K562 (cell line): Measurements from ENCODE around the gene DPEP2. TPM values are rescaled to one million over a fixed set of nuclear protein-coding genes. Genes with fewer than 3 reads are reported as not detected.

ENCODE experiments used
- ATAC-seq: fragments of 200-7000 bp; cut with Tn5 transposase; 3 replicates; pipeline ENCODE4 v1.9.1; 2020; ENCODE audit warnings: moderate library complexity
- BruUV-seq: library from RNA; stranded (reverse); fragments of 400-500 nt; replicated peaks from 2 replicates; lab custom pipeline; 2021; lab: Mats Ljungman, UMichigan
- CTCF ChIA-PET: fragments of 300-600 bp; formaldehyde crosslinking; extraction: SDS; loops from one replicate; lab custom pipeline; 2021; ENCODE audit warnings: low intra/inter-chr PET ratio; lab: Yijun Ruan, JAX
- POLR2A ChIA-PET: fragments of 300-600, 350-650 bp; sonication (Branson Sonifier 250); formaldehyde crosslinking; extraction: SDS; loops from one replicate; lab custom pipeline; 2021; ENCODE audit warnings: antibody characterized with exemption, inconsistent platforms; lab: Yijun Ruan, JAX
- DNase-seq, 4 experiments: peaks; one replicate each; pipeline versions ENCODE4 v3.0.0 to v3.0.0-alpha.2; 2011 to 2018; ENCODE audit warnings: low spot score in 3 of 4, mixed read lengths in 3 of 4; ENCODE audit errors: extremely low read depth in 1 of 4
- FAIRE-seq: peaks from 2 replicates; lab custom pipeline; 2011; peaks lifted over from hg19 to GRCh38; lab: Jason Lieb, UNC
- H2AFZ ChIP-seq: 2 replicates; pipeline ENCODE4 v1.6.0; 2011; ENCODE audit warnings: low read depth, low read length, control low read depth, inconsistent platforms
- H3K27ac ChIP-seq: fragments of 200-600 bp; 3 replicates; pipeline ENCODE4 v1.8.0; 2011; ENCODE audit warnings: low read depth, mild to moderate bottlenecking, control low read depth, inconsistent platforms, low read length, moderate library complexity, mixed read lengths; ENCODE audit errors: extremely low read depth
- H3K27me3 ChIP-seq, 2 experiments: fragments of 300-600 bp in 1 of 2; 2 replicates in 1 of 2; 3 replicates in 1 of 2; pipeline versions ENCODE4 v1.6.0 to v1.8.0; 2011; ENCODE audit warnings: inconsistent platforms in 2 of 2, low read length in 2 of 2, mild to moderate bottlenecking in 1 of 2, mixed read lengths in 1 of 2, moderate library complexity in 1 of 2; ENCODE audit not compliant: control insufficient read depth in 2 of 2, insufficient read depth in 2 of 2
- H3K36me3 ChIP-seq: fragments of 300-600 bp; 3 replicates; pipeline ENCODE4 v1.8.0; 2011; ENCODE audit warnings: mild to moderate bottlenecking, low read length, inconsistent platforms; ENCODE audit not compliant: control insufficient read depth, insufficient read depth
- H3K4me1 ChIP-seq, 2 experiments: fragments of 200-600 bp in 1 of 2; replicated peaks in 1 of 2; 2 replicates in 1 of 2; 3 replicates in 1 of 2; pipeline versions ENCODE4 v1.5.1 to v1.8.0; 2011; ENCODE audit warnings: inconsistent platforms in 2 of 2, low read length in 2 of 2, mild to moderate bottlenecking in 1 of 2, mixed read lengths in 1 of 2, moderate library complexity in 1 of 2; ENCODE audit not compliant: control insufficient read depth in 2 of 2, insufficient read depth in 2 of 2
- H3K4me2 ChIP-seq: 2 replicates; pipeline ENCODE4 v1.6.1; 2011; ENCODE audit warnings: low read length, control low read depth, inconsistent platforms, mixed read lengths; ENCODE audit not compliant: insufficient read depth
- H3K4me3 ChIP-seq: fragments of 200-600 bp; sonication (generic), shearing (Covaris generic); 2 replicates; pipeline ENCODE4 v1.5.1; 2016; ENCODE audit warnings: control low read depth, inconsistent platforms
- H3K79me2 ChIP-seq: fragments of 200-600 bp; 3 replicates; pipeline ENCODE4 v1.8.0; 2011; ENCODE audit warnings: low read length, inconsistent platforms; ENCODE audit not compliant: control insufficient read depth, insufficient read depth
- H3K9ac ChIP-seq, 2 experiments: 2 replicates each; pipeline versions ENCODE4 v1.6.0 to v1.6.1; 2011; ENCODE audit warnings: low read depth in 2 of 2, low read length in 2 of 2, control low read depth in 1 of 2, inconsistent platforms in 1 of 2, mild to moderate bottlenecking in 1 of 2, mixed read lengths in 1 of 2; ENCODE audit not compliant: insufficient read depth in 1 of 2
- H3K9me1 ChIP-seq: one replicate; pipeline ENCODE4 v1.6.0; 2011; ENCODE audit warnings: inconsistent platforms, mild to moderate bottlenecking, low read length, moderate library complexity; ENCODE audit not compliant: control insufficient read depth, insufficient read depth
- H3K9me3 ChIP-seq: replicated peaks from 2 replicates; pipeline ENCODE4 v1.5.1; 2011; ENCODE audit warnings: low read depth, low read length, inconsistent platforms; ENCODE audit not compliant: control insufficient read depth, insufficient read depth
- H4K20me1 ChIP-seq: replicated peaks from 2 replicates; pipeline ENCODE4 v1.6.1; 2011; ENCODE audit warnings: low read length, inconsistent platforms, mixed read lengths; ENCODE audit not compliant: control insufficient read depth, insufficient read depth
- AFF4 ChIP-seq: sonication (generic); formaldehyde crosslinking; IDR thresholded peaks from 2 replicates; pipeline ENCODE4 v1.8.0; 2023; ENCODE audit warnings: mild to moderate bottlenecking, missing genetic modification reagents
- NR1H2 ChIP-seq: sonication (generic); formaldehyde crosslinking; IDR thresholded peaks from 2 replicates; pipeline ENCODE4 v1.4.0; 2020; ENCODE audit warnings: mild to moderate bottlenecking, missing genetic modification reagents
- POLR2G ChIP-seq: fragments of 200-400 bp; formaldehyde crosslinking; IDR thresholded peaks from 2 replicates; pipeline ENCODE4 v1.6.1; 2017; ENCODE audit warnings: low read depth, mild to moderate bottlenecking, antibody characterized with exemption, low read length, moderate library complexity
- RBFOX2 ChIP-seq: fragments of 200-400 bp; formaldehyde crosslinking; IDR thresholded peaks from 2 replicates; pipeline ENCODE4 v1.6.1; 2017; ENCODE audit warnings: low read depth, mild to moderate bottlenecking, low read length, moderate library complexity
- SMAD4 ChIP-seq: fragments of 250-450 bp; sonication (Bioruptor Pico); conservative IDR thresholded peaks from 2 replicates; pipeline ENCODE4 v1.8.0; 2021; ENCODE audit warnings: inconsistent platforms, mild to moderate bottlenecking, moderate library complexity
- ZBTB33 ChIP-seq: sonication (generic); formaldehyde crosslinking; IDR thresholded peaks from 2 replicates; pipeline ENCODE4 v1.8.1; 2023; ENCODE audit warnings: mild to moderate bottlenecking, missing genetic modification reagents
- WGBS: fragments of 100-300 bp; shearing (Covaris generic); methylation state at CpG from one replicate; pipeline ENCODE4 v1.1.6; 2016; ENCODE audit warnings: low coverage, mixed read lengths; ENCODE audit not compliant: insufficient coverage; ENCODE audit errors: missing lambda C conversion rate; 5-methylcytosine and 5-hydroxymethylcytosine counted together
- in situ Hi-C: fragments of 300-500 bp; cut with MboI; formaldehyde crosslinking; loops from 4 replicates; pipeline ENCODE4 v1.15.0; 2018; ENCODE audit warnings: inconsistent platforms, mixed read lengths
- intact Hi-C: fragments of 100-400 bp; cut with micrococcal nuclease; formaldehyde crosslinking; loops from 2 replicates; pipeline ENCODE4 v1.14.2; 2022
- polyA plus RNA-seq, 8 experiments: library from polyadenylated mRNA; depleted of rRNA in 4 of 8; stranded (reverse) in 5 of 8; unstranded in 3 of 8; fragments of >200 nt; fragmentation: Nextera tagmentation in 2 of 8; fragmentation: Illumina TruSeq in 1 of 8; extraction: Ambion mirVana in 2 of 8; extraction: Trizol in 1 of 8; gene quantifications; 2 replicates each; pipeline versions ENCODE4 v1.2.1 to v1.2.3, GENCODE V29; 2011 to 2014; ENCODE audit warnings: inconsistent platforms in 1 of 8, missing spikeins in 1 of 8
- total RNA-seq, 7 experiments: library from RNA; depleted of rRNA in 6 of 7; stranded (reverse); fragments of >200 nt in 6 of 7; fragmentation: Illumina TruSeq in 2 of 7; extraction: Trizol in 2 of 7; gene quantifications; 2 replicates each; pipeline versions ENCODE4 v1.2.1 to v1.2.3, GENCODE V29; 2011 to 2021; ENCODE audit warnings: low replicate concordance in 1 of 7

Gene DPEP2
- total and polyA plus RNA-seq, 9 of the 15 experiments (the other 6 are each of a cell fraction or from before 2014, with no cell fraction given): 0.14 to 1.2 (median 0.38) TPM

- H3K9me3 ChIP-seq: no peaks in the 10 kb centered on the region; the same call in 1 of the 2 replicates
- peaks cover 16% of the 10 kb centered on the region; the same call in 1 of the 2 replicates for H4K20me1 ChIP-seq
- BruUV-seq: no TSS peak
- H3K27ac ChIP-seq: no peak overlapping the region
- TF ChIP-seq RBFOX2 (peak; percentile 43; the same call in 1 of the 2 replicates), AFF4 (CRISPR knock-in tag) (no peak), ZBTB33 (CRISPR knock-in tag) (peak; percentile 80), NR1H2 (CRISPR knock-in tag) (no peak), POLR2G (peak; percentile 75), SMAD4 (CRISPR knock-in tag) (no peak)
- H2AFZ ChIP-seq: no peak overlapping the region
- H3K79me2 ChIP-seq: no peaks in the 10 kb centered on the region
- peaks cover 10 to 70% of the 10 kb centered on the region in 2 experiments; a peak in 4 of 5 replicates for H3K4me1 ChIP-seq
- POLR2A ChIA-PET: interaction anchor here (0.6 to 2.4 kb wide), 6 partner anchors 11 to 286 kb away, joined by 3 to 9 read pairs (median 4); partner anchors contain the start of gene CTRL
- H3K27me3 ChIP-seq: no peaks in the 10 kb centered on the region
- WGBS: 89% methylated on average over 20 of the region's 27 CpGs
- no peak overlapping the region for H3K4me2 ChIP-seq
- FAIRE-seq (no peak), ATAC-seq (peak; percentile 7), DNase-seq (no peak)
- H3K4me3 ChIP-seq: no peak overlapping the region
- CTCF ChIA-PET: interaction anchor here (1.4 kb wide), 1 partner anchor 126 kb away, joined by 6 read pairs; no protein-coding TSS in a partner anchor
- no peak overlapping the region for H3K9ac ChIP-seq
- in situ Hi-C loops (no loop called here), intact Hi-C loops (no loop called here)
- peaks cover 67% of the 10 kb centered on the region; the same call in 2 of the 3 replicates for H3K36me3 ChIP-seq
- no peaks in the 10 kb centered on the region for H3K9me1 ChIP-seq
Measured at GRCh38 chr16:67942510-67943255, 56.6 kb downstream of the DPEP2 start.
